Measurements from ENCODE around the gene SPX. TPM values are rescaled to one million over a fixed set of nuclear protein-coding genes. Genes with fewer than 3 reads are reported as not detected.

Gene SPX
- polyA plus RNA-seq, 3 donors: 9.0 to 21.3 (median 14.1) TPM

DNA sequence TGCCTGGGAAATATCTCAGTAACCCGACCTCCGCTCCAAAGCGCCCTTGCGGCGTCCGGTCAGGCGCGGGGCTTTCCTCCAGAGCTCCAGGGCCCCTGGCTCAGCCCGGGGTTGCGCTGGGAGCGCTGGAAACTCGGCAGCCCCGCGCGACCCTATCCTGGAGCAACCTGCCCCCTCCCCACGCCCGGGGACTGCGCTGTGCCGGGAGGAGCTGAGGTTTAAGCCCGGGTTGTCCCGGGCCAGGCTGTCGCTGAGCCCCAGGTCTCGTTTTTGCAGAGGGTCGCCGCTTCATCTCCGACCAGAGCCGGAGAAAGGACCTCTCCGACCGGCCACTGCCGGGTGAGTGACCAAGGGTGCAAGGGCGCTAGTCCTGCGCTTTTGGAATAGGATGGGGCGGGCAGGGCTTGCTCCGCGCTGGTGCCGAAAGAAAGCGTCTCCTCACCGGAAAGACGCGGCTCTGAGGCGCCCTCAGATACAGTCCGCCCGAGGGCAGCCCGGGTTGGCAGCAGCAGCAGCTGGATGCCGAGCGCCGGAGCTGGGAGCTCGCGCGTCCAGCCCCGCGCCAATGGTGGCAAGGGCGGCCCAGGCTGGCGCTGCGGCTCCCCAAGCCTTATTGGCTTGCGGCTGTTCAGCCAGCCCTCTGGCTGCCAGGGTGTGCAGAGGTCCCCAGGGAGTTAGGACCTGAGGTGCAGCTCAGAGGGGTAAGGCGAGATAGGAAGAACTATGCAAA, 1.5 kb downstream of the SPX start:
- H3K27ac ChIP-seq (ENCODE audit: low read depth, low read length): no peak overlapping the region
- WGBS, 3 donors: 0 to 1% (median 1%) methylated on average over 57 of the region's 57 CpGs

DNA sequence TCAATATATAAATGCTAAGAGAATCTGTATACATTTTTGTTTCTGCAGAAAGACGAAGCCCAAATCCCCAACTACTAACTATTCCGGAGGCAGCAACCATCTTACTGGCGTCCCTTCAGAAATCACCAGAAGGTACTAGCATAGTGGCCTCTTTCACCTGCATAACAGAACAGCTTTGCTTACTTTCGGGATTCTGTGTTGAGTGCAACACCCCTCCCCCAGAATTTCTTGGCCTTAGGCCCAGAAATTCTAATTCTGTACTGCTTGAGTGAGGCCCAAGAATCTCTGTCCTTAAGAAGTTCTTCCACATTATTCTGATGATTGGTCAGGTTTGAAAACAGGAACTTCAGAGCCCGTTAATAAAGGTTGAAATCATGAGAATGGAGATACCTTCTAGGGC, 2.9 kb downstream of the SPX start:
- H3K27ac ChIP-seq (ENCODE audit: low read depth, low read length): no peak overlapping the region
- 31 to 81% (median 77%) methylated on average over 5 of the region's 5 CpGs for WGBS, 3 donors

DNA sequence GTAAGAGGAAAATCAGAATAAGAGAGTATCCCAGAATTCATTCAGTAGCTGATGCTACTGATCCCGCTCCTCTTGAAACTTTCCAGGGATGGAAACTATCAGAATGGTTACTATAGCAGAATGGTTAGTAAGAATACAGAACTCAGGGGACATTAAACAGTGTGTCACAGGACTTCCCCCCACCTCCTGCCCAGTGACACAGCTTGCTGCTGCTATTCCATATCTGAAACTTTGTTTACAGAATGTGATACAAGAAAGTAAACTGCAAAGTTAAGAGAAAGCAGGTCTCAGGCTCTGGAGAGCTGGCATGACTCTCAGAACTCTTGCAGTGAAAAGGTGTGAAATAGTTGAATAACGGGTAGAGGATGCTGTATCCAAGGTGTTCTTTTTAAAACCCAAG, 3.4 kb downstream of the SPX start:
- 49 to 90% (median 89%) methylated on average over 2 of the region's 2 CpGs for WGBS, 3 donors
- H3K27ac ChIP-seq (ENCODE audit: low read depth, low read length): no peak overlapping the region

DNA sequence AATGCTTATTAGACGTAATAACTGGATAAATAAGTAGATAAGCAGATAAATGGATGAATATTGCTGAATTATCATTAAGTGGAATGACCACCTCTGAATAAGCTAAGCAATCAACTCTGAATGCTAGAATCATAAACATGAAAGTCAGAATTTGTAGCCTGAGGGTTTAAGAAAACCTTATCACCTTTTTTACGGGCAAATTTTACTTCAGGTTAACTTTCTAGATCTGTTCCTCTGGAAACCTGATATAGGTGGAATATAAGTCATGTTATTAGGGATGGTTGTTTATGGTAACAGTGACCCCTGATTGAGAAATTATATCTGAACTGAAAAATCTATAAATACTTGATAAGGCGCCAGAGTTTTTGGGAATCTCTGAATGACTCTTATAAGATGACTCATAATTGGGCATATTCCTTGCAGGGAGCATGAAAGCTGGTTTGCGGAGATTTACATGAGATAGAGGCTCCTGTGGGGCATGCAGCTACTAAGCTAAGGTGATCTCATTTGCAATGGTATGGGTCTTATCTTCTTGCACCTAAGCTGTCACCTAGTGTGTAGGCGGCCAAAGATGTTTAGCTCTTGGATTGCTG, 12.1 kb downstream of the SPX start:
- H3K27ac ChIP-seq (ENCODE audit: low read depth, low read length): no peak overlapping the region
- 89 to 91% (median 90%) methylated on average over 5 of the region's 5 CpGs for WGBS, 3 donors

DNA sequence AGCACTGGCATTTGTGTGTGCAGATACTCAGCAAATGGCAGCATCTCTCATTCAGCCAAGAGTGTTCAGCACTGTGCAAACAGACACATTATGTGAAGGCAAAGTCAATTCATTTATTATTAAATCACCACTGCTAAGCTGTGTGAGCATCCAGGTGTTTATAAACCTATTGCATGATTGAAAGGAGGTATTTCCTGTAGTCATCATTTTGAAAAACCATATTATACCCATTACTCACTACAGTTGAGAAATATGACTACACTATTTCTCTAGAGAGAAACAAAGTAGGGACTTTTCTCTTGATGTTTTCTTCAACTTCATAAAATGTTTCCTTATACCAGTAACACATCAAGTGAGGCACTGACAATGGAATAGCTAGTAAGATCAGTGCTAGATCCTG, 13.7 kb downstream of the SPX start:
- no peak overlapping the region for H3K27ac ChIP-seq (ENCODE audit: low read depth, low read length)

DNA sequence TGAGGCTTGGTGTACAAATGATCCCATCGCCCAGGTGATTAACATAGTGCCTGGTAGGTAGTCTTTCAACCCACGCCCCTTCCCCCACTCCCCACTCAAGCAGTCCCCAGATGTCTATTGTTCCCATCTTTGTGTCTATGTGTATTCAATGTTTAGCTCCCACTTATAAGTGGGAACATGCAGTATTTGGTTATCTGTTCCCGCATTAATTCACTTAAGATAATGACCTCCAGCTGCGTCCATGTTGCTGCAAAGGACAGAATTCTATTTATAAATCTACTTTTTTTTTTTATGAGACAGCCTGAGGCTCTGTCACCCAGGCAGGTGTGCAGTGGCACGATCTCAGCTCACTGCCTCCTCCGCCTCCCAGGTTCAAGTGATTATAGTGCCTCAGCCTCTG, 15.7 kb downstream of the SPX start:
- H3K27ac ChIP-seq (ENCODE audit: low read depth, low read length): no peak overlapping the region
- 79 to 95% (median 94%) methylated on average over 6 of the region's 6 CpGs for WGBS, 3 donors

DNA sequence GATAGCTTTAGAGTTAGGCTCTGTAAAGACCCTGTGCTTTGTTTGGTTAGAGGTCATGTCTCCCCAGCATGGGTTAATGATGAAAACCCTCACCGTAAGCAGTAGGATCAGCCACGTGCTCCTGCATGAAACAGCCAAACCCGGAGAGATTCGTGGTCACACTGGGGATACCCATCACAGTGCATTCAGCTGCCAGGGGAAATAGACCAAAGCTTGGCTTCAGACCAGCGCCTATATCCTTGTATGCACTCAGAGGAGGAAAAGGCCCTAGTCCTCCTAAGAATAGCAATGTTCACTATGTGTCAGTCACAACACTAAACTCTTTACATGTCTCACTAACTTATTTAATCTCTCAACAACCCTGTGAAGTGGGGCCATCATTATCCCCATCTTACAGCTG, 16.3 kb downstream of the SPX start:
- no peak overlapping the region for H3K27ac ChIP-seq (ENCODE audit: low read depth, low read length)
- 33 to 68% (median 42%) methylated on average over 5 of the region's 5 CpGs for WGBS, 3 donors

DNA sequence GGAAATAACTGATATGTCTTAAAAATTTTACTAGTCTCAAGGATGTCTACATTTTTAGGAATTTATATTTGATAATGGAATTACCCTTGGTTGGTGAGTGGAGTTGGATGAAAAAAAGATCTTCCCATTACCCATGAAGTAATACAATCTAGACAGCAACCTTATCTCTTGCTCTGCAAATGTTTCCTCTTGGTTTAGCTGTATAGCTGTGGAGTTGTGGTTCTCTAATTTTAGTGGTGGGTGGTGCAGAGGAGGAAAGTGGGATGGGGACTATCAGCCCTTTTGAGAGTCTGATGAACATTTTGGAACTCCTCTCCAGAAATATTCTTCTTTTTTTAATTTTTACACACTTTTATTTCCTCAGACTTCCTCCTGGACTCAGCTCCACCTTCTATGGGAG, 17.1 kb downstream of the SPX start:
- no peak overlapping the region for H3K27ac ChIP-seq (ENCODE audit: low read depth, low read length)

DNA sequence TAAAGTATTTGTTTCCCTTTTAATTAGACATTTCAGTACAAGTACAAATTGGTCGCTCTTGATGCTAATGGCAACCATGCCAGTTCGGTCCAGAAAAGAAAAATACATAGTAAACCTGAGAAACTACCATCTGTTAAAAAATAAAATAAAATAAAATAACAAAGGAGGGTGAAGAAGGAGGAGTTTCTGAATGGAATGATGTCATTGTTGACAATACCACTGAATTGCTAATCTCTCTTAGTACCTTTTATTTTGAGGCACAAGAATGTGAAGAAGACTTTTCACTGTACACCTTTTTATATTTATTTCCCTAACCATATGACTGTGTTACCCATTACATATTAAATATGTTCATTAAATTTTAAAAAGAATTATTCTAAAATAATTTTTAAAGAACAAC, 19.5 kb downstream of the SPX start:
- H3K27ac ChIP-seq (ENCODE audit: low read depth, low read length): no peak overlapping the region
- 66 to 92% (median 89%) methylated on average over 2 of the region's 2 CpGs for WGBS, 3 donors

DNA sequence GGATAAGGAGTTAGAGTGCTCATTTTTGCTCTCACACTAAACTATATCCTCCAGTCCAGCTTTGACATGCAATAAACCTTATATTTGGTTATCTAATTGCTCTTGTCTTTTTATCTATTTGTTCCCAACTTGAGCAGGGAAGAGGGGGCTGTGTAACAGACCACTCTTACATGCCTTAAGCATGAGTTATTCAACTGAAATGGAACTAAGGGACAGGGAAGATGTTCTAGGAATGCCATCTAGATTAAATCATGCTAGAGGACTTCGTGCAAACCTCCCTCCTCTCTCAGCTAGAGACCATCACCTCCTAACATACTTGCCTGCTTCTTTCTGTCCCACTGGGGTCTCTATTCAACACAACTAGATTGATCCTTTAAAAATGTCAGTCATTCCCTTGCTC, 20.6 kb downstream of the SPX start:
- WGBS, 3 donors: 0 to 28% (median 0%) methylated on average over 1 of the region's 1 CpG

DNA sequence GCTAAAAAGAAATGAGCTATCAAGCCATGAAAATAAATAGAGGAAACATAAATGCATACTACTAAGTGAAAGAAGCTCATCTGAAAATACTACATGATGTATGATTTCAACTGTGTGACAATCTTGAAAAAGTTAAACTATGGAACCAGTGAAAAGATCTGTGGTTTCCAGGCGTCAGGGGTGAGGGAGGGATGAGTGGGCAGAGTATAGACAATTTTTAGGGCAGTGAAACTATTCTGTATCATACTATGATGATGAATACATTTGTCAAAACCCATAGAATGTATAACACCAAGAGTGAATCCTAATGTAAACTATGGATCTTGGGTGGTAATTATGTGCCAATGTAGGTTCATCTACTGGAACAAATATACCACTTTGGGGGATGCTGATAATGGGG, 21.3 kb downstream of the SPX start:
- no peak overlapping the region for H3K27ac ChIP-seq (ENCODE audit: low read depth, low read length)
- 64 to 76% (median 72%) methylated on average over 1 of the region's 1 CpG for WGBS, 3 donors

More for the DNA sequence above, 20.6 kb downstream of the SPX start:
- no peak overlapping the region for H3K27ac ChIP-seq (ENCODE audit: low read depth, low read length)

DNA sequence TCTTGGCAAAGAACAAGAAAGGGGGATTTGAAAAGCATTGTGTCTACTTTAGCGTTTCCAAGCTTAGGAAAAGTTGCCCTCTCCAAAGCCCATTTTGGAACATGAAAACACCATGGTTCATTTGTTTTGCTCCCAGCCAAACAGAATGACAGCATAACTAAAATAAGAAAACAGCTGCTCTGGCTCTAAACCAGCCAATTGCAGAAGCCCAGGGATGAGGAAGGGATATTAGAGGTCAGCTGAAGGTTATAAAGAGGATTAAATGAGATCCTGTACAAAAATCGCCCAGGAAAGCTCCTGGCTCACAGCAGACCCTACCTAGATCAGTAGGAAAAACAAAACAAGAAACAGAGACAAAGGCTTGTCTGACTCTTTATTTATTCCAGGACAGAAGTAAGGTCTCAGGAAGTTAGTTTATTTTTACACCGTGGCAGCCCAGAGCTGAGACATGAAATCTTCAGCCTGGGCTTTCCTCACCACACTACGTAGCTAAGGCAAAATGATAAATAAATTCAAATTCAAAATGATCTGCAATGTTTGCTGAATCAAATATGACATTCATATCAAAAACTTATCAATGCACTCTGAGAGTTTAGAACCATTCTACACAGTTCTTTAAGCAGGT, 25.9 kb downstream of the SPX start:
- H3K27ac ChIP-seq (ENCODE audit: low read depth, low read length): no peak overlapping the region
- WGBS, 3 donors: 38 to 46% (median 45%) methylated on average over 4 of the region's 4 CpGs

DNA sequence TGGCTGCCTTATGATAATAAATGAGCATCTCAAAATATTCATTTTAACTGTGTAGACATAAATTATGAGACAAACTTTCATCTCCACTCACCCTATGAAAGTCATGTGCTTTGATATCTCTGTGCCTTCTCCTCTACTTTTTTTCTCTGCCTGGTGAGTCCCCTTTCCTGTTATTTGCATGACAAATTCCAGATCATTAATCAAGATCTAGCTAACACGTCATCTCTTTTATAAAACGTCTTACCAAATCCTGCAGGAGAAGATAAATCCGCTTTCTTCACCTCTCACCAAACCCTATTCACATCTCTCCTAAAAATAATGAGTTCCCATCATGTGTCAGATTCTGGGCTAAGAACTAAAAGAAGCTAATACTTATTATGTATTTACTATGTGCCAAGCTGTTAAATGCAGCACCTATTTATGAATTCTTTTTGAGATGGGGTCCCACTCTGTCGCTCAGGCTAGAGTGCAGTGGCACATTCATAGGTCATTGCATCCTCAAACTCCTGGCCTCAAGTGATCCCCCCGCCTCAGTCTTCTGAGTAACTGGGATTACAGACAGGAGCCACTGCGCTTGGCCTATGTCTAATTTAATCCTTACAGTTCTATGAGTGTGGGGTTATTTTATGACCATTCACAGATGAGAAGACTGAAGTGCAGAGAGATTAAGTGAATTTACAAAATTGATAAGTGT, 26.7 kb downstream of the SPX start:
- 70 to 74% (median 70%) methylated on average over 6 of the region's 6 CpGs for WGBS, 3 donors
- no peak overlapping the region for H3K27ac ChIP-seq (ENCODE audit: low read depth, low read length)

DNA sequence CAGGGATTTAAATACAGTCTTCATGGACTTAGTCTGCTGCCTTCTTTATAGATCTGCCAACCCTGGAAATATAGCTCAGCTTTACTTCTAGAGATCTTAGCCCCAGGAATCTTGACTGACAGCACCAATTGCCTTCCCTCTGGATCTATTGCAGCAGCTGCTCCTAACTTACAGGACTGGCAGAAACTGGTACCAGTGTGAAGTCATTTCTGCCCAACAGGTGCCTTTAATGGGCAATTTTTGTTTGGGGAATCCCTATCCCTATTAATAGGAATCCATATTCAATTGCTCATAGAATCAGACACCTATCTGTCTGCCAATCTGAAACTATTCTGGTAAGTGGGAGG, 27.2 kb downstream of the SPX start:
- H3K27ac ChIP-seq (ENCODE audit: low read depth, low read length): no peak overlapping the region

DNA sequence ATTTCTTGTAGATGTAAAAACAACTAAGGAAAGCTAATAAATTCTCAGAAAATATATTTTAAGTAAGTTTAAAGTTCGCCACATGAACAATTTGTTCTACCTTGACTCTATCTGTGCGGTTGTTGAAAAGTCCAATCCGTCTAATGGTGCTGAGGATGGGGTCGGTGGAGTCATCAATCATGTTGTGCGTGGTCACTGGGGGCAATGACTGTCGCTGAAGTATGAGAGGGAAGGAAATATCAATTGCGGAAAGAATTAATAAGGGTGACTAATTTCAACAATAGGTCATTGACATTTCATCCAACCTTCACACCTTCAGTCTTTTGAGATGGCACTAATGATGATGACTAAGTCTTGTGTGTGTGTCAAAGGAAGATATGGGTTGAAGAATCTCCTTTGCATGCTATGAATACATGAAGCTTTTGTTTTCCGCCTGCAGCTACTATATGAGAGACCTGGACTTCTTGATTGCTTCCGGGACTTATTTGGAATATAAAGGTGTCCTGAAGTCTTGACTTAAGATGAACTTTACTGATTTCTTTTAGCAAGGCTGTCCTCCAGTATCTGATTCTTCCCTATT, 32.1 kb downstream of the SPX start:
- H3K27ac ChIP-seq (ENCODE audit: low read depth, low read length): no peak overlapping the region
- 77 to 89% (median 78%) methylated on average over 9 of the region's 9 CpGs for WGBS, 3 donors

DNA sequence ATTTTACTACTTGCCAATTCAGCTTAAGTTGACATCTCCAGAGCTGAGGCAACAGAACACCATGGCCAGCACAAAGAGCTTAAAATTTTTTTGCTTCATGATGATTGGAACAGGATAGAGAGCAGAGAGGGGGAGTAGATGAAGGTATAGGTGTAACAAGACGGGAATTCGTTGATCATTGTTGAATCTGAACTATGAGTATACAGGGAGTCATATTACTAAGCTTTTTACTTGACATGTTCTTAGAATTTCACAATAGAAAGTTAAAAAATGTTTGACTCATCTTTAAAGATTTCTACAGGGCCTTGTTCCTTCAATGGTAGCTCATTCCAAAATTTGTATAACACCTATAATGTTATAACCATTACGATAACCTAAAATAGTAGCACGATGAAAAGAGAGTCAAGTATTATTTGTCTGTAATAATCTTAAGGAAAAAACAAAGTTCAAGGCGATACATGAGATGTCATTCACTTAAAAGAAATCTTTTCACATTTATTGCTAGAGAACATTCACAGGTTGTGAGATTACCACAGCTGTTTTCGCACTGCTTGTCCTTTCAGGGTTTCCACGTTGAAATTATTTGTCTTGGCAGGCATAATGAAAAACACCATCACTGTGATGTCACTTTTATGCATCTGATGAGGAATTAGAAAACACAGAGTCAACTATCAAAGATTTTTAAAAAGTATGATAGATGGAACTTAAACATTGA, 33.9 kb downstream of the SPX start:
- 35 to 75% (median 69%) methylated on average over 7 of the region's 7 CpGs for WGBS, 3 donors
- no peak overlapping the region for H3K27ac ChIP-seq (ENCODE audit: low read depth, low read length)

DNA sequence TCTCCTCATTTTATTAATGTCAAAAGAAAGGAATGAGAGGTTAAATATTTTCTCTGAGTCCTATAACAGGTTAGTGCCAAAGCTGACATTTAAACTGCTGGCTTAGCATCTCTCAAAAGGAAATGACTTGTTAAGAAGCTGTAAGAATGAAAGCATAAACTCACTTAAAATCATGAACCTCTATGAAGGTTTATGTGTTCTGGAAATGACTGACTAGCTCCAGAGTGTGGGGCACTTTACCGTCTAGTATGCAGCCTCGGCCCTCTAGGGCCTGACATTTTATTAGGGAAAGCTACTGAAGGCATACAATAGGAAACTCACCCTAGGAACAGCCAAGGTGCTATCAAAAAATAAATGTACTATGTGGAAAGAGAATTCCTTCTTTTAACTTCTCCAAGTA, 35.1 kb downstream of the SPX start:
- 32 to 53% (median 35%) methylated on average over 2 of the region's 2 CpGs for WGBS, 3 donors
- H3K27ac ChIP-seq (ENCODE audit: low read depth, low read length): no peak overlapping the region

DNA sequence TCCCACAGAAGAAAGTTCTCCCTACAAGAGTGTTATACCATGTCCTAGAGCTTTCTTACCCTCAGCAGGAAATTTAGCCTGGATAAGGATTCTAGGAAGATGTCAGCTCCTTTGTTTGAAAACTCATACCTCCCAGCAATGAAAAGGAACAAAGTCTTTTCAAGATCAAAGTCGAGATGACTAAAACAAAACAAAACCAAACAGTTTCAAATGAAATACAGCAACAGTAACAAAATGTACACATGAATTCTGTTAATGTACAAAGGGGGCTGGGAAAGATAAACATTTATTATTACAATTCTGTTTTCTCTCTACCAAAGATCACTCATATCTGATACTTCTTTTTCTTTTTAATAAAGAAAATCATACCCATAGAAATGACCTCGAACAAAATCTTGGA, 36.8 kb downstream of the SPX start:
- no peak overlapping the region for H3K27ac ChIP-seq (ENCODE audit: low read depth, low read length)
- WGBS, 3 donors: 44 to 77% (median 70%) methylated on average over 2 of the region's 2 CpGs

Measured in adipose tissue (tissue), 3 donors.